Sigmoid colon (tissue), 4 donors: ENCODE results near the gene SETBP1.

Source experiments
- CTCF ChIP-seq, 4 experiments: fragments of 450-650 bp in 3 of 4; fragments of 200-600 bp in 1 of 4; IDR thresholded peaks; one replicate each; pipeline ENCODE4 v1.5.1; 2016 to 2019; ENCODE audit warnings: antibody characterized with exemption in 4 of 4, mild to moderate bottlenecking in 3 of 4, moderate library complexity in 2 of 4
- EP300 ChIP-seq, 4 donors: sonication (generic); formaldehyde crosslinking; IDR thresholded peaks; one replicate each; pipeline ENCODE4 v1.6.1; 2017; ENCODE audit warnings: antibody characterized with exemption in 4 of 4
- POLR2A ChIP-seq, 2 donors: fragments of 450-650 bp; IDR thresholded peaks; one replicate each; pipeline ENCODE4 v1.6.1; 2016; ENCODE audit warnings: antibody characterized with exemption in 2 of 2, mild to moderate bottlenecking in 2 of 2, moderate library complexity in 2 of 2
- POLR2AphosphoS5 ChIP-seq, 4 donors: sonication (generic); formaldehyde crosslinking; IDR thresholded peaks; one replicate each; pipeline ENCODE4 v1.6.1; 2017; ENCODE audit warnings: antibody characterized with exemption in 4 of 4

GRCh38 chr18:44636241-44636640 is 44.4 kb upstream of the SETBP1 start:
- TF ChIP-seq EP300 (IDR thresholded peaks at IDR 0.05) (no peak), CTCF (IDR thresholded peaks at IDR 0.05) (no peak), POLR2AphosphoS5 (IDR thresholded peaks at IDR 0.05) (no peak), POLR2A (IDR thresholded peaks at IDR 0.05) (no peak)
